Measurements from ENCODE around the gene KCNMB2.

DNA sequence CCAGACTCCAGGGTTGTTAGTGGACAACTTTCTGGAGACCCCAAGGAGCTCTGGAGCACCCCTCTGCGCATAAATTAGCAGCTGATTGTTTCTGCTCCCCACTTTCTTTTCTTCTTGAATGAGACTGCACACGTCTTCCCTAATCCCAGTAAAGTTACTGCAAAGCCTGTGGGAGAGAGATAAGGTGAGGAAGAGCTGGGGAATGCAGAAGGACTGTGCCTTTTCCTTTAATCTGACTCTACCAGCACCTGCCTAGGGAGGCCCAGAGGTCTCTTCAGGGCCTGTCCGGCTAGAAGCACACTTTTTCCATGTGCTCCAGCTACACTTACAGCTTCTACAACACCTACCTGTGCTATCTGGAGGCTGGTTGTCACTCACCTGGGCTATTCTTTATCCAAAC is 143.8 kb downstream of the KCNMB2 start:
- TF ChIP-seq, protein P1, sequence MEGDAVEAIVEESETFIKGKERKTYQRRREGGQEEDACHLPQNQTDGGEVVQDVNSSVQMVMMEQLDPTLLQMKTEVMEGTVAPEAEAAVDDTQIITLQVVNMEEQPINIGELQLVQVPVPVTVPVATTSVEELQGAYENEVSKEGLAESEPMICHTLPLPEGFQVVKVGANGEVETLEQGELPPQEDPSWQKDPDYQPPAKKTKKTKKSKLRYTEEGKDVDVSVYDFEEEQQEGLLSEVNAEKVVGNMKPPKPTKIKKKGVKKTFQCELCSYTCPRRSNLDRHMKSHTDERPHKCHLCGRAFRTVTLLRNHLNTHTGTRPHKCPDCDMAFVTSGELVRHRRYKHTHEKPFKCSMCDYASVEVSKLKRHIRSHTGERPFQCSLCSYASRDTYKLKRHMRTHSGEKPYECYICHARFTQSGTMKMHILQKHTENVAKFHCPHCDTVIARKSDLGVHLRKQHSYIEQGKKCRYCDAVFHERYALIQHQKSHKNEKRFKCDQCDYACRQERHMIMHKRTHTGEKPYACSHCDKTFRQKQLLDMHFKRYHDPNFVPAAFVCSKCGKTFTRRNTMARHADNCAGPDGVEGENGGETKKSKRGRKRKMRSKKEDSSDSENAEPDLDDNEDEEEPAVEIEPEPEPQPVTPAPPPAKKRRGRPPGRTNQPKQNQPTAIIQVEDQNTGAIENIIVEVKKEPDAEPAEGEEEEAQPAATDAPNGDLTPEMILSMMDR (IDR thresholded peaks at IDR 0.05; ENCODE audit: insufficient read depth, low read length) = no peak
- TF ChIP-seq GABPA (IDR thresholded peaks at IDR 0.05; ENCODE audit: low read depth) = no peak
- no peak for TF ChIP-seq POLR2AphosphoS5 (IDR thresholded peaks at IDR 0.05; ENCODE audit: low read depth)
- TF ChIP-seq, protein P2, sequence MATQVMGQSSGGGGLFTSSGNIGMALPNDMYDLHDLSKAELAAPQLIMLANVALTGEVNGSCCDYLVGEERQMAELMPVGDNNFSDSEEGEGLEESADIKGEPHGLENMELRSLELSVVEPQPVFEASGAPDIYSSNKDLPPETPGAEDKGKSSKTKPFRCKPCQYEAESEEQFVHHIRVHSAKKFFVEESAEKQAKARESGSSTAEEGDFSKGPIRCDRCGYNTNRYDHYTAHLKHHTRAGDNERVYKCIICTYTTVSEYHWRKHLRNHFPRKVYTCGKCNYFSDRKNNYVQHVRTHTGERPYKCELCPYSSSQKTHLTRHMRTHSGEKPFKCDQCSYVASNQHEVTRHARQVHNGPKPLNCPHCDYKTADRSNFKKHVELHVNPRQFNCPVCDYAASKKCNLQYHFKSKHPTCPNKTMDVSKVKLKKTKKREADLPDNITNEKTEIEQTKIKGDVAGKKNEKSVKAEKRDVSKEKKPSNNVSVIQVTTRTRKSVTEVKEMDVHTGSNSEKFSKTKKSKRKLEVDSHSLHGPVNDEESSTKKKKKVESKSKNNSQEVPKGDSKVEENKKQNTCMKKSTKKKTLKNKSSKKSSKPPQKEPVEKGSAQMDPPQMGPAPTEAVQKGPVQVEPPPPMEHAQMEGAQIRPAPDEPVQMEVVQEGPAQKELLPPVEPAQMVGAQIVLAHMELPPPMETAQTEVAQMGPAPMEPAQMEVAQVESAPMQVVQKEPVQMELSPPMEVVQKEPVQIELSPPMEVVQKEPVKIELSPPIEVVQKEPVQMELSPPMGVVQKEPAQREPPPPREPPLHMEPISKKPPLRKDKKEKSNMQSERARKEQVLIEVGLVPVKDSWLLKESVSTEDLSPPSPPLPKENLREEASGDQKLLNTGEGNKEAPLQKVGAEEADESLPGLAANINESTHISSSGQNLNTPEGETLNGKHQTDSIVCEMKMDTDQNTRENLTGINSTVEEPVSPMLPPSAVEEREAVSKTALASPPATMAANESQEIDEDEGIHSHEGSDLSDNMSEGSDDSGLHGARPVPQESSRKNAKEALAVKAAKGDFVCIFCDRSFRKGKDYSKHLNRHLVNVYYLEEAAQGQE (IDR thresholded peaks at IDR 0.05; ENCODE audit: insufficient replicate concordance, low read depth) = no peak
- no peak for TF ChIP-seq SPI1 (IDR thresholded peaks at IDR 0.05; ENCODE audit: borderline replicate concordance, low read depth)

Measured in HL-60 (cell line).